Gastrocnemius medialis (tissue), 4 donors: ENCODE data around the gene BCAP31.

ENCODE experiments used
- CTCF ChIP-seq, 5 experiments: fragments of 450-650 bp in 3 of 5; fragments of 200-600 bp in 2 of 5; sonication (generic) in 2 of 5; IDR thresholded peaks in 4 of 5; conservative IDR thresholded peaks in 1 of 5; 1 replicate in 4 of 5; 2 replicates in 1 of 5; pipeline ENCODE4 v1.5.1; 2016 to 2019; ENCODE audit warnings: antibody characterized with exemption in 5 of 5, mild to moderate bottlenecking in 3 of 5, moderate library complexity in 3 of 5
- POLR2A ChIP-seq, 2 donors: fragments of 450-650 bp; IDR thresholded peaks; one replicate each; pipeline ENCODE4 v1.6.1; 2017; ENCODE audit warnings: antibody characterized with exemption in 2 of 2, mild to moderate bottlenecking in 2 of 2, moderate library complexity in 2 of 2

DNA sequence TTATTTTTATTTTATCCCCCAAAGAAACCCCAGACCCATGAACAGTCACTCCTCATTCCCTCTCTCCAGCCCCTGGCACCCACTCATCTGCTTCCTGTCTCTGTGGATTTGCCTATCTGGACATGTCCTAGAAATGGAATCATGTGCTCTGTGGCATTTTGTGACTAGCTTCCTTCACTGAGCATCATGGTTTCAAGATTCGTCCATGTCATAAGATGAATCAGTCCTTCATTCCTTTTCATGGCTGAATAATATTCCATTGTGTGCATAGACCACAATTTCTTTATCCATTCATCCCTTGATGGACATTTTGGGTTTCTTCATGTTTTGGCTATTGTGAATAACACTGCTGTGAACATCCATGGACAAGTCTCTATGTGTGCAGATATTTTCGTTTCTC, 10.7 kb upstream of the BCAP31 start:
- no peak for TF ChIP-seq CTCF (IDR thresholded peaks at IDR 0.05 in 4 of 5, conservative IDR thresholded peaks at IDR 0.05 in 1 of 5)
- no peak for TF ChIP-seq POLR2A (IDR thresholded peaks at IDR 0.05)
